22Rv1 (cell line): ENCODE measurements around the gene PFN3.

ENCODE experiments used
- H3K27ac ChIP-seq: fragments of 450-650 bp; 2 replicates; pipeline ENCODE4 v1.5.1; 2017
- CTCF ChIP-seq: fragments of 450-650 bp; IDR thresholded peaks from 2 replicates; pipeline ENCODE4 v1.5.1; 2017; ENCODE audit warnings: mild to moderate bottlenecking
- ZFX ChIP-seq: fragments of 450-650 bp; IDR thresholded peaks from 2 replicates; pipeline ENCODE4 v1.6.1; 2017; ENCODE audit warnings: antibody characterized with exemption, borderline replicate concordance

The PFN3 gene

GRCh38 chr5:177399997-177400868, at the start of gene PFN3:
PFN3 (minus strand) TSS chr5:177400661; CDS start chr5:177400576, 85 bp downstream.
- TF ChIP-seq ZFX (no peak), CTCF (no peak)
- peak within 1 kb of the TSS; percentile 96 for H3K27ac ChIP-seq

DNA sequence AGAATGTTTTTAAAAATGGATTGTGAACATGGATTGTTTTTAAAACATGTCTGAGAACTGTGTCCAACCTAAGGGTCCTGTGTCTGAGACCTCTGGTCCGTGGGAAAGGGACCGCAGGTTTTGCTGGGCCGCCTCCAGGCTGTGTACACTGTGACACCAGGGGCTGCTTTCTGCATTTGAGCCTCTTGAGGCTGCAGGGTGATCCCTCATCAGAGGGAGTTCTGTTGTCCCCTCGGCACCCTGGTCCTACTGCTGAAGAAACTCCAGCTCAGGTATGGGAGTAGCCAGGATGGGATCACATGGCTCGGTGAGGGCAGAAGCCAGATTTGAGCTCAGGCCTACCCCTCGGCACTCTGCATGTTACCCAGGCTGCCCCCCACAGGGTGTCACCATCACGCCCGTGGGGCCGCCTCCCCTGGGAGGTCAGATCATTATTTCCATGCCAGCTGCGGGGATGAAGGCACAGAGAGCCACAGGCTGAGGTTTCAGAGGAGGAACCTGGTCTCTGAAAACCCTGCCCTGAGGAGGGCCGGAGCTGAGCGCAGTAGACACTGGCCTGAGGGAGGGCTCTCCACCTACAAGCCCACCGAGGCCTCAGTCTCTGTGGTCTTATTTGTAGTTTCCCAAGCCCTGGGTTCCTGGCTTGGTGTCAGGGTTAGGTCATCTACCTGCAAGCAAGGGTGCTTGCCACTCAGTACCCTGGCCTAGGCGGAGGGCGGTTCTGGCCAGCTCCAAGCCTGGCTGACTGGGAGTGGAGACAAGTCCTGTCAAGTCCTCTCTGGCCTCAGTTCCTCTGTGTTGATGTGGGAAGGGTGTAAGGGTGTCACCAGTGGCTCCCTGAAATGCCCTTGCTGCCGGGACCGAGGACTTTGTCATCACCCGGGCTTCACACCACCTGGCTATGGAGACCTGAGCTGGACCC, 48.9 kb upstream of the PFN3 start:
- H3K27ac ChIP-seq: peak overlapping the region; percentile 79
- TF ChIP-seq ZFX (no peak), CTCF (no peak)

- TF ChIP-seq ZFX (no peak), CTCF (no peak)
- peak overlapping the region; percentile 79 for H3K27ac ChIP-seq
Measured at GRCh38 chr5:177448244-177448950, 47.9 kb upstream of the PFN3 start.

DNA sequence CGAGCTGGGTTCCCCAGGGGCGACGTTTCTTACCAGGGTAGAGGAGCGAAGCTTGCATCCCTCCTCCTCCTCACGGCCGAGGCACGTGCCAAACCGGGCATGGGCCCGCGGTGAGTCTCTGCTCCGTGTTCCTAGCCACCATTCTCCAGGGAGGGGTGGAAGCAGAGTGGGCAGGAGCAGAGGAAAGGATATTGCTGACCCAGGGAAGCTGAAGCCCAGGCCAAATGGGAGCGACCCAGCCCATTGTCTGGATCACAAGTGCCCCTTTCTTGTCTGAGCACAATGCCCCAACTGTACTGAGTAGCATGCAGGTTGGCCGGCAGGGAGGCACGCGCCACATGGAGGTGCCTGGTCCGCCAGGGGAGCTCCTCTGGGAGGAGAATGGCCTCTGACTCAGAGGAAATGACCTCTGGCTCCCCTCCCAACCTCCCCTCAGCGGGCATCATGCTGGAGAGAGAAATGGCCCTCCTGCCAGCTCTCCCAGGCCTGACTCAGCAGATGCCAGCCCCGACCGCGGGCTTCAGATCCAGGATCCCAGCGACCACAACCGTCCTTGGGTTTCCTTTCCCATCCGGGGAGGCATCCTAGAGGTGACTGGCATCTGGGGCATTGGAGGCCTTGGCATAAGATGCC, 47.3 kb upstream of the PFN3 start:
- TF ChIP-seq ZFX: no peak
- TF ChIP-seq CTCF: no peak
- peak overlapping the region; percentile 79 for H3K27ac ChIP-seq

GRCh38 chr5:177447066-177447610, 46.7 kb upstream of the PFN3 start:
- no peak for TF ChIP-seq CTCF
- no peak for TF ChIP-seq ZFX
- H3K27ac ChIP-seq: peak overlapping the region; percentile 79
